Measurements from ENCODE around the gene IGF1R.

The IGF1R gene

GRCh38 chr15:98724048-98724447 lies 75.7 kb downstream of the IGF1R start:
- no peak for DNase-seq (ENCODE audit: low read depth in 3 of 3, low spot score in 1 of 3)

- no peak for DNase-seq (ENCODE audit: low read depth in 3 of 3, low spot score in 1 of 3)
These were observed 76.2 kb downstream of the IGF1R start for GRCh38 chr15:98724494-98724893.

GRCh38 chr15:98725874-98726273 lies 77.5 kb downstream of the IGF1R start:
- DNase-seq (ENCODE audit: low read depth in 3 of 3, low spot score in 1 of 3): no peak

- no peak for DNase-seq (ENCODE audit: low read depth in 3 of 3, low spot score in 1 of 3)
These were observed 79.0 kb downstream of the IGF1R start for GRCh38 chr15:98727115-98728040.

GRCh38 chr15:98728082-98728810 lies 79.9 kb downstream of the IGF1R start:
- no peak for DNase-seq (ENCODE audit: low read depth in 3 of 3, low spot score in 1 of 3)

- DNase-seq (ENCODE audit: low read depth in 3 of 3, low spot score in 1 of 3): no peak
These were observed 80.4 kb downstream of the IGF1R start for GRCh38 chr15:98728811-98729160.

GRCh38 chr15:98729446-98730042 lies 81.2 kb downstream of the IGF1R start:
- no peak for DNase-seq (ENCODE audit: low read depth in 3 of 3, low spot score in 1 of 3)

GRCh38 chr15:98730860-98731711 lies 82.7 kb downstream of the IGF1R start:
- no peak for DNase-seq (ENCODE audit: low read depth in 3 of 3, low spot score in 1 of 3)

GRCh38 chr15:98731712-98732450 lies 83.5 kb downstream of the IGF1R start:
- DNase-seq (ENCODE audit: low read depth in 3 of 3, low spot score in 1 of 3): no peak

GRCh38 chr15:98733098-98733497 lies 84.8 kb downstream of the IGF1R start:
- no peak for DNase-seq (ENCODE audit: low read depth in 3 of 3, low spot score in 1 of 3)

GRCh38 chr15:98734466-98735199 lies 86.3 kb downstream of the IGF1R start:
- no peak for DNase-seq (ENCODE audit: low read depth in 3 of 3, low spot score in 1 of 3)

GRCh38 chr15:98735304-98735703 lies 87.0 kb downstream of the IGF1R start:
- DNase-seq (ENCODE audit: low read depth in 3 of 3, low spot score in 1 of 3): no peak

- DNase-seq (ENCODE audit: low read depth in 3 of 3, low spot score in 1 of 3): no peak
These were observed 87.7 kb downstream of the IGF1R start for GRCh38 chr15:98735895-98736617.

- no peak for DNase-seq (ENCODE audit: low read depth in 3 of 3, low spot score in 1 of 3)
These were observed 88.8 kb downstream of the IGF1R start for GRCh38 chr15:98737159-98737558.

GRCh38 chr15:98737721-98738120 lies 89.4 kb downstream of the IGF1R start:
- DNase-seq (ENCODE audit: low read depth in 3 of 3, low spot score in 1 of 3): no peak

GRCh38 chr15:98738689-98739401 lies 90.5 kb downstream of the IGF1R start:
- DNase-seq (ENCODE audit: low read depth in 3 of 3, low spot score in 1 of 3): no peak

- no peak for DNase-seq (ENCODE audit: low read depth in 3 of 3, low spot score in 1 of 3)
These were observed 92.0 kb downstream of the IGF1R start for GRCh38 chr15:98740295-98740694.

- DNase-seq (ENCODE audit: low read depth in 3 of 3, low spot score in 1 of 3): no peak
These were observed 92.6 kb downstream of the IGF1R start for GRCh38 chr15:98740963-98741362.

All from stimulated activated CD4-positive, alpha-beta T cell treated with anti-CD3 and anti-CD28 coated beads, TNF-alpha, amount 100 ng/mL, for 1 hour (primary cell).